AG04449 (cell line): ENCODE measurements around the gene RAB30.

Experiments used
- CTCF ChIA-PET: fragments of 350-600 bp; formaldehyde crosslinking; extraction: SDS; loops from one replicate; lab custom pipeline; 2021; ENCODE audit warnings: antibody characterized with exemption; lab: Yijun Ruan, JAX
- POLR2A ChIA-PET: fragments of 400-600, 350-600 bp; formaldehyde crosslinking; extraction: SDS; loops from one replicate; lab custom pipeline; 2020; ENCODE audit warnings: antibody characterized with exemption, inconsistent platforms; lab: Yijun Ruan, JAX
- DNase-seq: peaks from one replicate; pipeline ENCODE4 v3.0.0-alpha.2; 2010; ENCODE audit warnings: low read depth, low spot score
- H3K4me3 ChIP-seq: 2 replicates; pipeline ENCODE4 v1.5.1; 2011; ENCODE audit warnings: low read depth, mild to moderate bottlenecking, control low read depth, low read length
- TF ChIP-seq, protein P1 (sequence below): IDR thresholded peaks from one replicate; pipeline ENCODE4 v1.5.1; 2011; ENCODE audit warnings: mild to moderate bottlenecking, moderate library complexity, low read length, control low read depth, inconsistent platforms; ENCODE audit not compliant: insufficient read depth; ENCODE audit errors: missing control alignments

The RAB30 gene

DNA sequence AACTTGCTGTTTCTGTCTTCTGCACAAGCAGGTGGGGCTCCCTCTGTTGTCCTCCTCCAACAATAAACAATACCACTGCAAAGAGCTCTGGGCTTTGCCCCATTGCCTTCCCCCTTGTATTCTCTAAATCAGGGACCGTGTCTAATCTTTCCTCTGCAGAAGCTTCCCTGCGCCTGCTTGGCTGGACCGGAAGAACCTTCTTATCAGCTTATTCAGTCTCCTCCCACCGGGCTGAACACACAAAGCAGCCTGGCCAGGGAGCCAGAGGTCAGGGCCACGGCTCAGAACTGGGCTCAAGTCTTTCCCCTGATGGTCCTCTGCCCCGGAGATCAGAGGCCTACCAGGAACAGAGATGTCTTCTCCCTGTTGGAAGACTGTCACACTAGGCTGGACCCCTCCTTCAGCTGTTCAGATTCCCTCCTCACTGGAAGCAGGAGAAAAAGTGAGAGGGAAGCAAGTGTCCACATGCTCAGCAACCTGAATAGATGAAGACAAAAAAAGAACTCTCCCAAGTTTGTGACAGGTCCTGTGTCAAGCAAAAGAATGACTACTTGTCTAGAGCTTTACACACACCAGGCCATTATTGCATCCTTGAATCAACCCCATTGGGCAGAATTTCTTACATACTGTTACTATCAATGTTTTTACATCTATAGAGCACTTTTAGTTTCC, 63.7 kb downstream of the RAB30 start:
- TF ChIP-seq, protein P1, sequence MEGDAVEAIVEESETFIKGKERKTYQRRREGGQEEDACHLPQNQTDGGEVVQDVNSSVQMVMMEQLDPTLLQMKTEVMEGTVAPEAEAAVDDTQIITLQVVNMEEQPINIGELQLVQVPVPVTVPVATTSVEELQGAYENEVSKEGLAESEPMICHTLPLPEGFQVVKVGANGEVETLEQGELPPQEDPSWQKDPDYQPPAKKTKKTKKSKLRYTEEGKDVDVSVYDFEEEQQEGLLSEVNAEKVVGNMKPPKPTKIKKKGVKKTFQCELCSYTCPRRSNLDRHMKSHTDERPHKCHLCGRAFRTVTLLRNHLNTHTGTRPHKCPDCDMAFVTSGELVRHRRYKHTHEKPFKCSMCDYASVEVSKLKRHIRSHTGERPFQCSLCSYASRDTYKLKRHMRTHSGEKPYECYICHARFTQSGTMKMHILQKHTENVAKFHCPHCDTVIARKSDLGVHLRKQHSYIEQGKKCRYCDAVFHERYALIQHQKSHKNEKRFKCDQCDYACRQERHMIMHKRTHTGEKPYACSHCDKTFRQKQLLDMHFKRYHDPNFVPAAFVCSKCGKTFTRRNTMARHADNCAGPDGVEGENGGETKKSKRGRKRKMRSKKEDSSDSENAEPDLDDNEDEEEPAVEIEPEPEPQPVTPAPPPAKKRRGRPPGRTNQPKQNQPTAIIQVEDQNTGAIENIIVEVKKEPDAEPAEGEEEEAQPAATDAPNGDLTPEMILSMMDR = no peak
- H3K4me3 ChIP-seq = no peak overlapping the region
- ChIA-PET POLR2A (interaction anchor here (0.8 kb wide), 1 partner anchor 64 kb away, joined by 6 read pairs; the partner anchor contains the start of gene RAB30), CTCF (interaction anchor here (0.6 to 1.7 kb wide), 3 partner anchors 10 to 19 kb away, joined by 3 to 5 read pairs (median 3); no protein-coding TSS in a partner anchor)
- no peak for DNase-seq

DNA sequence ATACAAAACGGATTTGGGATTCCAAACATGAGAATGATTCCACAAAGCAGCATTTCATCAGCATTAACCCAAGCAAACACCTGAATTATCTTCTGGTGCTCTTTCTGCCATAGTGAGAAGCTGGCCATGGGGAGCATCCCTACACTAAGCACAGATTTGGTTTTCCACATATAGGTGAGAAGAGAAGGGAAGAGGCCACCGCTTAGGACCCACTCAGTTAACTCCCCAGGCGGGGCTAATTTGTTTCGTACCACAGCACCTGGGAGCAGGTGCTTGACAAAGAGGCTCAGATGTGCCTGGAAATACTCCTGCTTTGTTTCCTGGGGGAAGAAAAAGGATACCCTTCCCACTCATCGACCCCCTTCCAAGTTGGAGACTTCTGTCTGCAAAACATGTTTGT, 64.2 kb downstream of the RAB30 start:
- DNase-seq = no peak
- TF ChIP-seq, protein P1 = no peak
- POLR2A ChIA-PET = interaction anchor here (0.8 kb wide), 1 partner anchor 65 kb away, joined by 6 read pairs; the partner anchor contains the start of gene RAB30
- CTCF ChIA-PET = interaction anchor here (1.0 to 1.4 kb wide), 2 partner anchors 8 to 11 kb away, joined by 3 read pairs; no protein-coding TSS in a partner anchor
- H3K4me3 ChIP-seq = no peak overlapping the region

- ChIA-PET POLR2A (no interaction called here), CTCF (interaction anchor here (1.0 to 1.4 kb wide), 3 partner anchors 9 to 15 kb away, joined by 3 to 4 read pairs (median 3); no protein-coding TSS in a partner anchor)
These were observed 64.8 kb downstream of the RAB30 start for GRCh38 chr11:83006877-83007330.

GRCh38 chr11:83004746-83005556, 66.7 kb downstream of the RAB30 start:
- DNase-seq = no peak
- TF ChIP-seq, protein P1 = no peak
- no peak overlapping the region for H3K4me3 ChIP-seq
- ChIA-PET POLR2A (no interaction called here), CTCF (no interaction called here)

More at GRCh38 chr11:83006877-83007330, 64.8 kb downstream of the RAB30 start:
- H3K4me3 ChIP-seq = no peak overlapping the region
- TF ChIP-seq, protein P1 = no peak
- no peak for DNase-seq

GRCh38 chr11:83002522-83002921, 69.2 kb downstream of the RAB30 start:
- TF ChIP-seq, protein P1 = no peak
- ChIA-PET CTCF (no interaction called here), POLR2A (no interaction called here)
- no peak overlapping the region for H3K4me3 ChIP-seq
- no peak for DNase-seq

GRCh38 chr11:83002053-83002452, 69.6 kb downstream of the RAB30 start:
- H3K4me3 ChIP-seq = no peak overlapping the region
- no peak for DNase-seq
- CTCF ChIA-PET = no interaction called here
- TF ChIP-seq, protein P1 = no peak
- POLR2A ChIA-PET = no interaction called here
